HEK293T (cell line): ENCODE data around the gene DDX55.

Experiments
- ARNT ChIP-seq: fragments of 450-650 bp; IDR thresholded peaks from 2 replicates; pipeline ENCODE4 v1.6.1; 2017; ENCODE audit warnings: mild to moderate bottlenecking
- BHLHE40 ChIP-seq: fragments of 450-650 bp; IDR thresholded peaks from 2 replicates; pipeline ENCODE4 v1.6.1; 2016; ENCODE audit warnings: mild to moderate bottlenecking, moderate library complexity, borderline replicate concordance
- CTBP1 ChIP-seq: fragments of 450-650 bp; IDR thresholded peaks from 2 replicates; pipeline ENCODE4 v1.6.1; 2016; ENCODE audit warnings: borderline replicate concordance
- SP1 ChIP-seq: fragments of 450-650 bp; IDR thresholded peaks from 2 replicates; pipeline ENCODE4 v1.6.1; 2017

DNA sequence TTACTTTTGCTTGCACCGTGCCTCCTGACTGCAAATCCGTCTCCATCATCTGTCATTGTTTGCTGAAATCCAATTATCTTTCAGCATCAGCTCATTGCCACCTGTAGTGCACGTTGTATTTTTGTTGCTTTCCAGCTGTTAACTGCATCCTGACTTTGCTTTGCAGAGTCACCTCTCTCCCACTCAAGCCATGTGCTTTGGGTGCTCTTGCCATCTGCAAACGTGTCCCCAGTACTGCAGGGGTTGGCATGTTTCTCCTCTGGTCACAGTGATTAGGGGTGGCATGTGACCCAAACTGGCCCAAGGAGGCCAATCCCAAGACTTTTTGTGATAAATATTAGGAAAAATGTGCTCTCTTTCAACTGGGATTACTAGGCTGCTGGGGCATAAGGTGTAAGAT is 28.0 kb upstream of the DDX55 start:
- TF ChIP-seq ARNT (no peak), CTBP1 (no peak), BHLHE40 (no peak), SP1 (no peak)
